ENCODE measurements around the gene LIN9.

DNA sequence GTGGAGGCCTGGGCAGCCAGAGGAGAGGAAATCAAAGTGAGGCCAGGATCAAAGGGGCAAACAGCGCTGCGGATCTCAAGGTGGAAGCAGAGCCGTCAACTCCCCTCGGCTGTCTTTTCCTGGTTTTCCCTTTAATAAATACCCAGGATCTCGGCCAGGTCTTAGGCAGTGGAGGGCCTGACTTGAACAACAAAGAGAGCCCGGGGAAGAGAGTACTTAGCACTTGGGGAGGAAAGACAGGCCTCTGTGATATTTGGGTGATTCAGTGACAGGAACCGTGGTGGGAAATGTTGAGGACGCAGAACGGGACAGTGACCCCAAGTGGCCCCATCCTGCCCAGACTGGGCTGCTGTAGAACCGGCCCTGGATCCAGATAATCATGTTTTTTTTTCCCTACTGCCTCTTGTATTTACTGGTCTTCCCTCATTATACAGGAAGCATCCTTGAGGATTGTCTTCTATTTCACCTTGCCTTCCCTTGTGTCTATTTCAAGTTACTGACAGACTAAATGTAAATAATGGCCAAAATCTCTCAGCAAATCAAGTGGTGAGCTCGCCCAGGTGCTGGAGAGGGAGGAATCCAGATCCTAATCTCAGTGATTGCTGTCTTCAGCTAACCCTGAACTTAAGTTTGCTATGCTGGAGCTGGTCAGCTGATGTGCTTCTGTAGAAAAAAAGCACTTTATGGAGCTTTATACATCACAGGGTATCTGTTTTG lies 88.3 kb downstream of the LIN9 start:
- TF ChIP-seq, protein P1, sequence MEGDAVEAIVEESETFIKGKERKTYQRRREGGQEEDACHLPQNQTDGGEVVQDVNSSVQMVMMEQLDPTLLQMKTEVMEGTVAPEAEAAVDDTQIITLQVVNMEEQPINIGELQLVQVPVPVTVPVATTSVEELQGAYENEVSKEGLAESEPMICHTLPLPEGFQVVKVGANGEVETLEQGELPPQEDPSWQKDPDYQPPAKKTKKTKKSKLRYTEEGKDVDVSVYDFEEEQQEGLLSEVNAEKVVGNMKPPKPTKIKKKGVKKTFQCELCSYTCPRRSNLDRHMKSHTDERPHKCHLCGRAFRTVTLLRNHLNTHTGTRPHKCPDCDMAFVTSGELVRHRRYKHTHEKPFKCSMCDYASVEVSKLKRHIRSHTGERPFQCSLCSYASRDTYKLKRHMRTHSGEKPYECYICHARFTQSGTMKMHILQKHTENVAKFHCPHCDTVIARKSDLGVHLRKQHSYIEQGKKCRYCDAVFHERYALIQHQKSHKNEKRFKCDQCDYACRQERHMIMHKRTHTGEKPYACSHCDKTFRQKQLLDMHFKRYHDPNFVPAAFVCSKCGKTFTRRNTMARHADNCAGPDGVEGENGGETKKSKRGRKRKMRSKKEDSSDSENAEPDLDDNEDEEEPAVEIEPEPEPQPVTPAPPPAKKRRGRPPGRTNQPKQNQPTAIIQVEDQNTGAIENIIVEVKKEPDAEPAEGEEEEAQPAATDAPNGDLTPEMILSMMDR (conservative IDR thresholded peaks at IDR 0.05), result no peak
- no peak for TF ChIP-seq ZFX (IDR thresholded peaks at IDR 0.05)
